K562 (cell line): Measurements from ENCODE around the gene SLC16A10. TPM values are rescaled to one million over a fixed set of nuclear protein-coding genes. Genes with fewer than 3 reads are reported as not detected.

Source experiments
- ATAC-seq: fragments of 200-7000 bp; cut with Tn5 transposase; 3 replicates; pipeline ENCODE4 v1.9.1; 2020; ENCODE audit warnings: moderate library complexity
- BruUV-seq: library from RNA; stranded (reverse); fragments of 400-500 nt; replicated peaks from 2 replicates; lab custom pipeline; 2021; lab: Mats Ljungman, UMichigan
- CTCF ChIA-PET: fragments of 300-600 bp; formaldehyde crosslinking; extraction: SDS; loops from one replicate; lab custom pipeline; 2021; ENCODE audit warnings: low intra/inter-chr PET ratio; lab: Yijun Ruan, JAX
- POLR2A ChIA-PET: fragments of 300-600, 350-650 bp; sonication (Branson Sonifier 250); formaldehyde crosslinking; extraction: SDS; loops from one replicate; lab custom pipeline; 2021; ENCODE audit warnings: antibody characterized with exemption, inconsistent platforms; lab: Yijun Ruan, JAX
- DNase-seq, 4 experiments: peaks; one replicate each; pipeline versions ENCODE4 v3.0.0 to v3.0.0-alpha.2; 2011 to 2018; ENCODE audit warnings: low spot score in 3 of 4, mixed read lengths in 3 of 4; ENCODE audit errors: extremely low read depth in 1 of 4
- FAIRE-seq: peaks from 2 replicates; lab custom pipeline; 2011; peaks lifted over from hg19 to GRCh38; lab: Jason Lieb, UNC
- H2AFZ ChIP-seq: 2 replicates; pipeline ENCODE4 v1.6.0; 2011; ENCODE audit warnings: low read depth, low read length, control low read depth, inconsistent platforms
- H3K27ac ChIP-seq: fragments of 200-600 bp; 3 replicates; pipeline ENCODE4 v1.8.0; 2011; ENCODE audit warnings: low read depth, mild to moderate bottlenecking, control low read depth, inconsistent platforms, low read length, moderate library complexity, mixed read lengths; ENCODE audit errors: extremely low read depth
- H3K27me3 ChIP-seq, 2 experiments: fragments of 300-600 bp in 1 of 2; 2 replicates in 1 of 2; 3 replicates in 1 of 2; pipeline versions ENCODE4 v1.6.0 to v1.8.0; 2011; ENCODE audit warnings: inconsistent platforms in 2 of 2, low read length in 2 of 2, mild to moderate bottlenecking in 1 of 2, mixed read lengths in 1 of 2, moderate library complexity in 1 of 2; ENCODE audit not compliant: control insufficient read depth in 2 of 2, insufficient read depth in 2 of 2
- H3K36me3 ChIP-seq: fragments of 300-600 bp; 3 replicates; pipeline ENCODE4 v1.8.0; 2011; ENCODE audit warnings: mild to moderate bottlenecking, low read length, inconsistent platforms; ENCODE audit not compliant: control insufficient read depth, insufficient read depth
- H3K4me1 ChIP-seq, 2 experiments: fragments of 200-600 bp in 1 of 2; replicated peaks in 1 of 2; 2 replicates in 1 of 2; 3 replicates in 1 of 2; pipeline versions ENCODE4 v1.5.1 to v1.8.0; 2011; ENCODE audit warnings: inconsistent platforms in 2 of 2, low read length in 2 of 2, mild to moderate bottlenecking in 1 of 2, mixed read lengths in 1 of 2, moderate library complexity in 1 of 2; ENCODE audit not compliant: control insufficient read depth in 2 of 2, insufficient read depth in 2 of 2
- H3K4me2 ChIP-seq: 2 replicates; pipeline ENCODE4 v1.6.1; 2011; ENCODE audit warnings: low read length, control low read depth, inconsistent platforms, mixed read lengths; ENCODE audit not compliant: insufficient read depth
- H3K4me3 ChIP-seq: fragments of 200-600 bp; sonication (generic), shearing (Covaris generic); 2 replicates; pipeline ENCODE4 v1.5.1; 2016; ENCODE audit warnings: control low read depth, inconsistent platforms
- H3K79me2 ChIP-seq: fragments of 200-600 bp; 3 replicates; pipeline ENCODE4 v1.8.0; 2011; ENCODE audit warnings: low read length, inconsistent platforms; ENCODE audit not compliant: control insufficient read depth, insufficient read depth
- H3K9ac ChIP-seq, 2 experiments: 2 replicates each; pipeline versions ENCODE4 v1.6.0 to v1.6.1; 2011; ENCODE audit warnings: low read depth in 2 of 2, low read length in 2 of 2, control low read depth in 1 of 2, inconsistent platforms in 1 of 2, mild to moderate bottlenecking in 1 of 2, mixed read lengths in 1 of 2; ENCODE audit not compliant: insufficient read depth in 1 of 2
- H3K9me1 ChIP-seq: one replicate; pipeline ENCODE4 v1.6.0; 2011; ENCODE audit warnings: inconsistent platforms, mild to moderate bottlenecking, low read length, moderate library complexity; ENCODE audit not compliant: control insufficient read depth, insufficient read depth
- H3K9me3 ChIP-seq: replicated peaks from 2 replicates; pipeline ENCODE4 v1.5.1; 2011; ENCODE audit warnings: low read depth, low read length, inconsistent platforms; ENCODE audit not compliant: control insufficient read depth, insufficient read depth
- H4K20me1 ChIP-seq: replicated peaks from 2 replicates; pipeline ENCODE4 v1.6.1; 2011; ENCODE audit warnings: low read length, inconsistent platforms, mixed read lengths; ENCODE audit not compliant: control insufficient read depth, insufficient read depth
- CEBPB ChIP-seq: fragments of 450-650 bp; IDR thresholded peaks from 2 replicates; pipeline ENCODE4 v1.6.1; 2016; ENCODE audit warnings: missing genetic modification characterization, missing compliant biosample characterization
- ESRRA ChIP-seq: fragments of 450-650 bp; IDR thresholded peaks from 2 replicates; pipeline ENCODE4 v1.6.1; 2014; ENCODE audit warnings: low read depth, mild to moderate bottlenecking, moderate library complexity, borderline replicate concordance
- GABPB2 ChIP-seq: fragments of 250-450 bp; sonication (Bioruptor Pico); conservative IDR thresholded peaks from 2 replicates; pipeline ENCODE4 v1.5.1; 2021; ENCODE audit warnings: mild to moderate bottlenecking
- ID3 ChIP-seq, 2 experiments: fragments of 250-450 bp in 1 of 2; fragments of 450-650 bp in 1 of 2; sonication (Bioruptor Pico) in 1 of 2; IDR thresholded peaks; 2 replicates each; pipeline versions ENCODE4 v1.6.1 to v1.8.0; 2016 to 2021; ENCODE audit warnings: mild to moderate bottlenecking in 2 of 2, moderate library complexity in 2 of 2, missing compliant biosample characterization in 1 of 2, missing genetic modification characterization in 1 of 2
- MLLT1 ChIP-seq, 2 experiments: fragments of 450-650 bp; IDR thresholded peaks; 2 replicates each; pipeline ENCODE4 v1.6.1; 2016
- NFATC3 ChIP-seq: fragments of 450-650 bp; IDR thresholded peaks from 2 replicates; pipeline ENCODE4 v1.6.1; 2017; ENCODE audit warnings: mild to moderate bottlenecking
- NFIC ChIP-seq: fragments of 450-650 bp; IDR thresholded peaks from 2 replicates; pipeline ENCODE4 v1.6.1; 2017; ENCODE audit warnings: mild to moderate bottlenecking, inconsistent platforms
- PHB ChIP-seq: fragments of 250-450 bp; sonication (Bioruptor Pico); IDR thresholded peaks from 2 replicates; pipeline ENCODE4 v1.5.0; 2021
- RFX5 ChIP-seq: IDR thresholded peaks from 2 replicates; pipeline ENCODE4 v1.6.1; 2011; ENCODE audit warnings: low read depth, mild to moderate bottlenecking, improper control_type of control experiment, low read length
- RUNX1 ChIP-seq: sonication (generic); IDR thresholded peaks from 2 replicates; pipeline ENCODE4 v1.6.1; 2016; ENCODE audit warnings: antibody characterized with exemption, low read depth
- ZNF384 ChIP-seq: IDR thresholded peaks from 2 replicates; pipeline ENCODE4 v1.6.1; 2012; ENCODE audit warnings: low read depth, low read length, improper control_type of control experiment
- ZNF512 ChIP-seq: IDR thresholded peaks from 2 replicates; pipeline ENCODE4 v1.6.1; 2016; ENCODE audit warnings: missing genetic modification characterization, missing compliant biosample characterization
- WGBS: fragments of 100-300 bp; shearing (Covaris generic); methylation state at CpG from one replicate; pipeline ENCODE4 v1.1.6; 2016; ENCODE audit warnings: low coverage, mixed read lengths; ENCODE audit not compliant: insufficient coverage; ENCODE audit errors: missing lambda C conversion rate; 5-methylcytosine and 5-hydroxymethylcytosine counted together
- in situ Hi-C: fragments of 300-500 bp; cut with MboI; formaldehyde crosslinking; loops from 4 replicates; pipeline ENCODE4 v1.15.0; 2018; ENCODE audit warnings: inconsistent platforms, mixed read lengths
- intact Hi-C: fragments of 100-400 bp; cut with micrococcal nuclease; formaldehyde crosslinking; loops from 2 replicates; pipeline ENCODE4 v1.14.2; 2022
- polyA plus RNA-seq, 8 experiments: library from polyadenylated mRNA; depleted of rRNA in 4 of 8; stranded (reverse) in 5 of 8; unstranded in 3 of 8; fragments of >200 nt; fragmentation: Nextera tagmentation in 2 of 8; fragmentation: Illumina TruSeq in 1 of 8; extraction: Ambion mirVana in 2 of 8; extraction: Trizol in 1 of 8; gene quantifications; 2 replicates each; pipeline versions ENCODE4 v1.2.1 to v1.2.3, GENCODE V29; 2011 to 2014; ENCODE audit warnings: inconsistent platforms in 1 of 8, missing spikeins in 1 of 8
- total RNA-seq, 7 experiments: library from RNA; depleted of rRNA in 6 of 7; stranded (reverse); fragments of >200 nt in 6 of 7; fragmentation: Illumina TruSeq in 2 of 7; extraction: Trizol in 2 of 7; gene quantifications; 2 replicates each; pipeline versions ENCODE4 v1.2.1 to v1.2.3, GENCODE V29; 2011 to 2021; ENCODE audit warnings: low replicate concordance in 1 of 7
- TF ChIP-seq, protein P1 (sequence below): sonication (generic); formaldehyde crosslinking; IDR thresholded peaks from 2 replicates; pipeline ENCODE4 v1.8.0; 2022; ENCODE audit warnings: mild to moderate bottlenecking, missing genetic modification reagents
- TF ChIP-seq, protein P2 (sequence below): fragments of 450-650 bp; IDR thresholded peaks from 2 replicates; pipeline ENCODE4 v1.6.1; 2014; ENCODE audit warnings: low read depth, mild to moderate bottlenecking, moderate library complexity, borderline replicate concordance
- TF ChIP-seq, protein P3 (sequence below): sonication (generic); formaldehyde crosslinking; IDR thresholded peaks from 2 replicates; pipeline ENCODE4 v1.8.1; 2023; ENCODE audit warnings: mild to moderate bottlenecking, missing genetic modification reagents

SLC16A10 gene
- total and polyA plus RNA-seq, 9 of the 15 experiments (the other 6 are each of a cell fraction or from before 2014, with no cell fraction given), result 0.02 to 0.54 (median 0.24) TPM; not detected in 4

DNA sequence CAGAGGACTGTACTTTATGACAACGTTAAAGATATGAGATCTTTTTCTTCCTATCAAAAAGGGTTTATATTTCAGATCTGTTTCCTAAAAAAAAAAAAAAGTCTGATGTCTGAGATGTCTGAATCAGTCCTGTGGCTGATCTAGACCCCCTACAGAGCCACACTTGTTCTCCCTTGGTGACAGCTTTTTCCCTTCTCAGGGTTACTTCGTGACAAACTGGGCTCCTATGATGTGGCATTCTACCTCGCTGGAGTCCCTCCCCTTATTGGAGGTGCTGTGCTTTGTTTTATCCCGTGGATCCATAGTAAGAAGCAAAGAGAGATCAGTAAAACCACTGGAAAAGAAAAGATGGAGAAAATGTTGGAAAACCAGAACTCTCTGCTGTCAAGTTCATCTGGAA is 134.5 kb downstream of the SLC16A10 start:
- no TSS peak for BruUV-seq
- FAIRE-seq, result no peak
- Histone ChIP-seq H3K9me3 (no peaks in the 10 kb centered on the region), H3K4me2 (no peak overlapping the region), H2AFZ (no peak overlapping the region), H3K27me3 (peaks cover 20 to 29% of the 10 kb centered on the region in 2 experiments), H4K20me1 (no peaks in the 10 kb centered on the region), H3K9me1 (no peaks in the 10 kb centered on the region), H3K36me3 (no peaks in the 10 kb centered on the region), H3K27ac (no peak overlapping the region), H3K4me1 (no peaks in the 10 kb centered on the region), H3K9ac (no peak overlapping the region), H3K79me2 (no peaks in the 10 kb centered on the region), H3K4me3 (no peak overlapping the region)
- in situ Hi-C loops (no loop called here), intact Hi-C loops (no loop called here)
- CTCF ChIA-PET, result no interaction called here
- ATAC-seq, result no peak
- DNase-seq, result no peak
- POLR2A ChIA-PET, result interaction anchor here (0.7 to 1.2 kb wide), 2 partner anchors 9 to 668 kb away, joined by 3 read pairs; no protein-coding TSS in a partner anchor
- WGBS, result 0% methylated on average over 4 of the region's 4 CpGs
- no peak for TF ChIP-seq ZNF512 (tag)
- TF ChIP-seq, protein P1, sequence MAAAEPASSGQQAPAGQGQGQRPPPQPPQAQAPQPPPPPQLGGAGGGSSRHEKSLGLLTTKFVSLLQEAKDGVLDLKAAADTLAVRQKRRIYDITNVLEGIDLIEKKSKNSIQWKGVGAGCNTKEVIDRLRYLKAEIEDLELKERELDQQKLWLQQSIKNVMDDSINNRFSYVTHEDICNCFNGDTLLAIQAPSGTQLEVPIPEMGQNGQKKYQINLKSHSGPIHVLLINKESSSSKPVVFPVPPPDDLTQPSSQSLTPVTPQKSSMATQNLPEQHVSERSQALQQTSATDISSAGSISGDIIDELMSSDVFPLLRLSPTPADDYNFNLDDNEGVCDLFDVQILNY (CRISPR knock-in tag), result no peak
- TF ChIP-seq NFATC3, result no peak
- no peak for TF ChIP-seq ZNF384
- TF ChIP-seq CEBPB (tag), result no peak
- TF ChIP-seq ESRRA, result no peak
- TF ChIP-seq ID3 (CRISPR knock-in tag; IDR thresholded peaks at IDR 0.05), result no peak
- TF ChIP-seq ID3 (tag; IDR thresholded peaks at IDR 0.05), result no peak
- TF ChIP-seq, protein P2, sequence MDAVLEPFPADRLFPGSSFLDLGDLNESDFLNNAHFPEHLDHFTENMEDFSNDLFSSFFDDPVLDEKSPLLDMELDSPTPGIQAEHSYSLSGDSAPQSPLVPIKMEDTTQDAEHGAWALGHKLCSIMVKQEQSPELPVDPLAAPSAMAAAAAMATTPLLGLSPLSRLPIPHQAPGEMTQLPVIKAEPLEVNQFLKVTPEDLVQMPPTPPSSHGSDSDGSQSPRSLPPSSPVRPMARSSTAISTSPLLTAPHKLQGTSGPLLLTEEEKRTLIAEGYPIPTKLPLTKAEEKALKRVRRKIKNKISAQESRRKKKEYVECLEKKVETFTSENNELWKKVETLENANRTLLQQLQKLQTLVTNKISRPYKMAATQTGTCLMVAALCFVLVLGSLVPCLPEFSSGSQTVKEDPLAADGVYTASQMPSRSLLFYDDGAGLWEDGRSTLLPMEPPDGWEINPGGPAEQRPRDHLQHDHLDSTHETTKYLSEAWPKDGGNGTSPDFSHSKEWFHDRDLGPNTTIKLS, result no peak
- TF ChIP-seq, protein P3, sequence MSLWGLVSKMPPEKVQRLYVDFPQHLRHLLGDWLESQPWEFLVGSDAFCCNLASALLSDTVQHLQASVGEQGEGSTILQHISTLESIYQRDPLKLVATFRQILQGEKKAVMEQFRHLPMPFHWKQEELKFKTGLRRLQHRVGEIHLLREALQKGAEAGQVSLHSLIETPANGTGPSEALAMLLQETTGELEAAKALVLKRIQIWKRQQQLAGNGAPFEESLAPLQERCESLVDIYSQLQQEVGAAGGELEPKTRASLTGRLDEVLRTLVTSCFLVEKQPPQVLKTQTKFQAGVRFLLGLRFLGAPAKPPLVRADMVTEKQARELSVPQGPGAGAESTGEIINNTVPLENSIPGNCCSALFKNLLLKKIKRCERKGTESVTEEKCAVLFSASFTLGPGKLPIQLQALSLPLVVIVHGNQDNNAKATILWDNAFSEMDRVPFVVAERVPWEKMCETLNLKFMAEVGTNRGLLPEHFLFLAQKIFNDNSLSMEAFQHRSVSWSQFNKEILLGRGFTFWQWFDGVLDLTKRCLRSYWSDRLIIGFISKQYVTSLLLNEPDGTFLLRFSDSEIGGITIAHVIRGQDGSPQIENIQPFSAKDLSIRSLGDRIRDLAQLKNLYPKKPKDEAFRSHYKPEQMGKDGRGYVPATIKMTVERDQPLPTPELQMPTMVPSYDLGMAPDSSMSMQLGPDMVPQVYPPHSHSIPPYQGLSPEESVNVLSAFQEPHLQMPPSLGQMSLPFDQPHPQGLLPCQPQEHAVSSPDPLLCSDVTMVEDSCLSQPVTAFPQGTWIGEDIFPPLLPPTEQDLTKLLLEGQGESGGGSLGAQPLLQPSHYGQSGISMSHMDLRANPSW (CRISPR knock-in tag), result no peak
- no peak for TF ChIP-seq PHB (CRISPR knock-in tag)
- no peak for TF ChIP-seq RUNX1
- no peak for TF ChIP-seq GABPB2 (CRISPR knock-in tag)
- no peak for TF ChIP-seq NFIC
- no peak for TF ChIP-seq MLLT1 (IDR thresholded peaks at IDR 0.05)
- no peak for TF ChIP-seq RFX5
